Measurements from ENCODE around the gene GRIN2A. TPM values are rescaled to one million over a fixed set of nuclear protein-coding genes. Genes with fewer than 3 reads are reported as not detected.

The GRIN2A gene
- polyA plus RNA-seq, 1 experiment, result not detected

- no peak for DNase-seq (ENCODE audit: low read depth)
- H3K27me3 ChIP-seq (ENCODE audit: control insufficient read depth, insufficient read depth, low read length), result no peaks in the 10 kb centered on the region
- no peak overlapping the region for H3K4me3 ChIP-seq (ENCODE audit: low read depth, low read length)
- CTCF ChIA-PET, result no interaction called here
- POLR2A ChIA-PET, result no interaction called here
- H3K36me3 ChIP-seq (ENCODE audit: control insufficient read depth, insufficient read depth, low read length), result no peaks in the 10 kb centered on the region
- TF ChIP-seq, protein P1, sequence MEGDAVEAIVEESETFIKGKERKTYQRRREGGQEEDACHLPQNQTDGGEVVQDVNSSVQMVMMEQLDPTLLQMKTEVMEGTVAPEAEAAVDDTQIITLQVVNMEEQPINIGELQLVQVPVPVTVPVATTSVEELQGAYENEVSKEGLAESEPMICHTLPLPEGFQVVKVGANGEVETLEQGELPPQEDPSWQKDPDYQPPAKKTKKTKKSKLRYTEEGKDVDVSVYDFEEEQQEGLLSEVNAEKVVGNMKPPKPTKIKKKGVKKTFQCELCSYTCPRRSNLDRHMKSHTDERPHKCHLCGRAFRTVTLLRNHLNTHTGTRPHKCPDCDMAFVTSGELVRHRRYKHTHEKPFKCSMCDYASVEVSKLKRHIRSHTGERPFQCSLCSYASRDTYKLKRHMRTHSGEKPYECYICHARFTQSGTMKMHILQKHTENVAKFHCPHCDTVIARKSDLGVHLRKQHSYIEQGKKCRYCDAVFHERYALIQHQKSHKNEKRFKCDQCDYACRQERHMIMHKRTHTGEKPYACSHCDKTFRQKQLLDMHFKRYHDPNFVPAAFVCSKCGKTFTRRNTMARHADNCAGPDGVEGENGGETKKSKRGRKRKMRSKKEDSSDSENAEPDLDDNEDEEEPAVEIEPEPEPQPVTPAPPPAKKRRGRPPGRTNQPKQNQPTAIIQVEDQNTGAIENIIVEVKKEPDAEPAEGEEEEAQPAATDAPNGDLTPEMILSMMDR (IDR thresholded peaks at IDR 0.05; ENCODE audit: insufficient read depth, low read depth, low read length), result no peak
These were observed 43.3 kb downstream of the GRIN2A start for GRCh38 chr16:10138881-10139280.

GRCh38 chr16:10137341-10137740, 44.9 kb downstream of the GRIN2A start:
- no peak for DNase-seq (ENCODE audit: low read depth)
- TF ChIP-seq, protein P1 (IDR thresholded peaks at IDR 0.05; ENCODE audit: insufficient read depth, low read depth, low read length), result no peak
- H3K36me3 ChIP-seq (ENCODE audit: control insufficient read depth, insufficient read depth, low read length), result no peaks in the 10 kb centered on the region
- CTCF ChIA-PET, result no interaction called here
- H3K27me3 ChIP-seq (ENCODE audit: control insufficient read depth, insufficient read depth, low read length), result no peaks in the 10 kb centered on the region
- POLR2A ChIA-PET, result no interaction called here
- H3K4me3 ChIP-seq (ENCODE audit: low read depth, low read length), result no peak overlapping the region

- TF ChIP-seq, protein P1 (IDR thresholded peaks at IDR 0.05; ENCODE audit: insufficient read depth, low read depth, low read length), result no peak
- ChIA-PET POLR2A (no interaction called here), CTCF (interaction anchor here (1.7 kb wide), 1 partner anchor 9 kb away, joined by 8 read pairs; no protein-coding TSS in a partner anchor)
- no peak overlapping the region for H3K4me3 ChIP-seq (ENCODE audit: low read depth, low read length)
- DNase-seq (ENCODE audit: low read depth), result no peak
- H3K27me3 ChIP-seq (ENCODE audit: control insufficient read depth, insufficient read depth, low read length), result no peaks in the 10 kb centered on the region
- no peaks in the 10 kb centered on the region for H3K36me3 ChIP-seq (ENCODE audit: control insufficient read depth, insufficient read depth, low read length)
These were observed 45.3 kb downstream of the GRIN2A start for GRCh38 chr16:10136916-10137315.

GRCh38 chr16:10130538-10130937, 51.7 kb downstream of the GRIN2A start:
- POLR2A ChIA-PET, result no interaction called here
- CTCF ChIA-PET, result no interaction called here
- DNase-seq (ENCODE audit: low read depth), result no peak
- no peak overlapping the region for H3K4me3 ChIP-seq (ENCODE audit: low read depth, low read length)
- TF ChIP-seq, protein P1 (IDR thresholded peaks at IDR 0.05; ENCODE audit: insufficient read depth, low read depth, low read length), result no peak
- H3K27me3 ChIP-seq (ENCODE audit: control insufficient read depth, insufficient read depth, low read length), result no peaks in the 10 kb centered on the region
- H3K36me3 ChIP-seq (ENCODE audit: control insufficient read depth, insufficient read depth, low read length), result no peaks in the 10 kb centered on the region

- TF ChIP-seq, protein P1 (IDR thresholded peaks at IDR 0.05; ENCODE audit: insufficient read depth, low read depth, low read length), result no peak
- Histone ChIP-seq H3K36me3 (ENCODE audit: control insufficient read depth, insufficient read depth, low read length) (no peaks in the 10 kb centered on the region), H3K4me3 (ENCODE audit: low read depth, low read length) (no peak overlapping the region), H3K27me3 (ENCODE audit: control insufficient read depth, insufficient read depth, low read length) (no peaks in the 10 kb centered on the region)
- ChIA-PET CTCF (interaction anchor here (0.5 to 1.4 kb wide), 3 partner anchors 7 to 875 kb away, joined by 3 to 8 read pairs (median 4); partner anchors contain the start of gene GRIN2A), POLR2A (interaction anchor here (0.5 kb wide), 1 partner anchor 1037 kb away, joined by 24 read pairs; the partner anchor contains the start of gene HAPSTR1)
- no peak for DNase-seq (ENCODE audit: low read depth)
These were observed 53.6 kb downstream of the GRIN2A start for GRCh38 chr16:10128397-10129258.
